HEK293 (cell line): ENCODE results near the gene ITGA11.

Experiments used
- CTCF ChIA-PET: fragments of 350-600 bp; formaldehyde crosslinking; extraction: SDS; loops from one replicate; lab custom pipeline; 2021; ENCODE audit warnings: antibody characterized with exemption; lab: Yijun Ruan, JAX
- POLR2A ChIA-PET: fragments of 300-600 bp; formaldehyde crosslinking; extraction: SDS; loops from one replicate; lab custom pipeline; 2020; ENCODE audit warnings: antibody characterized with exemption, inconsistent platforms; lab: Yijun Ruan, JAX
- H3K27ac ChIP-seq: fragments of 200-500 bp; sonication (Bioruptor generic); 2 replicates; pipeline ENCODE4 v1.5.1; 2014; ENCODE audit warnings: low read depth, low read length, control low read depth, inconsistent platforms; ENCODE audit errors: extremely low read depth
- H3K36me3 ChIP-seq, 2 experiments: fragments of 200-500 bp in 1 of 2; sonication (Bioruptor generic) in 1 of 2; 1 replicate in 1 of 2; 2 replicates in 1 of 2; pipeline ENCODE4 v1.5.1; 2014 to 2017; ENCODE audit warnings: inconsistent platforms in 2 of 2, low read length in 2 of 2; ENCODE audit not compliant: control insufficient read depth in 2 of 2, insufficient read depth in 1 of 2
- H3K4me1 ChIP-seq: fragments of 200-500 bp; sonication (Bioruptor generic); 2 replicates; pipeline ENCODE4 v1.5.1; 2014; ENCODE audit warnings: mild to moderate bottlenecking, low read length, inconsistent platforms; ENCODE audit not compliant: control insufficient read depth, insufficient read depth
- H3K4me3 ChIP-seq: 2 replicates; pipeline ENCODE4 v1.5.1; 2011; ENCODE audit warnings: low read depth, mild to moderate bottlenecking, control low read depth, low read length, moderate library complexity
- H3K9me3 ChIP-seq: fragments of 200-500 bp; sonication (Bioruptor generic); 2 replicates; pipeline ENCODE4 v1.5.1; 2014; ENCODE audit warnings: low read depth, low read length, inconsistent platforms; ENCODE audit not compliant: control insufficient read depth, insufficient read depth
- GFI1B ChIP-seq: fragments of 450-650 bp; formaldehyde crosslinking; IDR thresholded peaks from 2 replicates; pipeline ENCODE4 v1.5.1; 2016; ENCODE audit warnings: missing biosample characterization, missing genetic modification characterization
- HOXD13 ChIP-seq: sonication (generic); formaldehyde crosslinking; IDR thresholded peaks from 2 replicates; pipeline ENCODE4 v1.8.0; 2022; ENCODE audit warnings: missing genetic modification reagents, borderline replicate concordance
- SP3 ChIP-seq: fragments of 450-650 bp; formaldehyde crosslinking; IDR thresholded peaks from 2 replicates; pipeline ENCODE4 v1.5.1; 2016; ENCODE audit warnings: missing biosample characterization, missing genetic modification characterization
- WT1 ChIP-seq: fragments of 450-650 bp; formaldehyde crosslinking; IDR thresholded peaks from 2 replicates; pipeline ENCODE4 v1.5.1; 2016; ENCODE audit warnings: missing biosample characterization, missing genetic modification characterization
- YY2 ChIP-seq: fragments of 450-650 bp; formaldehyde crosslinking; IDR thresholded peaks from 2 replicates; pipeline ENCODE4 v1.5.1; 2016; ENCODE audit warnings: missing biosample characterization, missing genetic modification characterization
- ZBTB48 ChIP-seq: fragments of 450-650 bp; formaldehyde crosslinking; IDR thresholded peaks from 2 replicates; pipeline ENCODE4 v1.5.1; 2016; ENCODE audit warnings: missing biosample characterization, missing genetic modification characterization
- ZFP69B ChIP-seq: fragments of 450-650 bp; formaldehyde crosslinking; IDR thresholded peaks from 2 replicates; pipeline ENCODE4 v1.5.1; 2016; ENCODE audit warnings: missing biosample characterization, missing genetic modification characterization
- ZIC2 ChIP-seq: fragments of 450-650 bp; formaldehyde crosslinking; IDR thresholded peaks from 2 replicates; pipeline ENCODE4 v1.5.1; 2016; ENCODE audit warnings: missing biosample characterization, missing genetic modification characterization
- ZNF214 ChIP-seq: fragments of 450-650 bp; formaldehyde crosslinking; IDR thresholded peaks from 2 replicates; pipeline ENCODE4 v1.5.1; 2017; ENCODE audit warnings: missing biosample characterization, mild to moderate bottlenecking, missing genetic modification characterization, borderline replicate concordance
- ZNF391 ChIP-seq: fragments of 450-650 bp; formaldehyde crosslinking; IDR thresholded peaks from 2 replicates; pipeline ENCODE4 v1.5.1; 2016; ENCODE audit warnings: low read depth, missing biosample characterization, missing genetic modification characterization, borderline replicate concordance
- ZNF426 ChIP-seq: fragments of 450-650 bp; formaldehyde crosslinking; IDR thresholded peaks from 2 replicates; pipeline ENCODE4 v1.5.1; 2017; ENCODE audit warnings: missing biosample characterization, missing genetic modification characterization, mild to moderate bottlenecking, inconsistent platforms, moderate library complexity
- ZNF501 ChIP-seq: fragments of 450-650 bp; formaldehyde crosslinking; IDR thresholded peaks from 2 replicates; pipeline ENCODE4 v1.5.1; 2016; ENCODE audit warnings: missing biosample characterization, missing genetic modification characterization
- ZNF548 ChIP-seq: fragments of 450-650 bp; formaldehyde crosslinking; IDR thresholded peaks from 2 replicates; pipeline ENCODE4 v1.5.1; 2016; ENCODE audit warnings: missing biosample characterization, missing genetic modification characterization
- ZNF571 ChIP-seq: fragments of 450-650 bp; formaldehyde crosslinking; IDR thresholded peaks from 2 replicates; pipeline ENCODE4 v1.5.0; 2017; ENCODE audit warnings: missing biosample characterization, missing genetic modification characterization
- ZNF585B ChIP-seq: fragments of 450-650 bp; formaldehyde crosslinking; IDR thresholded peaks from 2 replicates; pipeline ENCODE4 v1.5.1; 2016; ENCODE audit warnings: missing biosample characterization, missing genetic modification characterization
- ZNF626 ChIP-seq: fragments of 450-650 bp; sonication (Bioruptor Pico); formaldehyde crosslinking; IDR thresholded peaks from 2 replicates; pipeline ENCODE4 v1.5.1; 2018; ENCODE audit warnings: missing biosample characterization, missing genetic modification characterization, inconsistent platforms
- ZNF670 ChIP-seq: fragments of 450-650 bp; formaldehyde crosslinking; IDR thresholded peaks from 2 replicates; pipeline ENCODE4 v1.5.1; 2016; ENCODE audit warnings: missing biosample characterization, missing genetic modification characterization, low read depth
- ZNF701 ChIP-seq: fragments of 450-650 bp; formaldehyde crosslinking; IDR thresholded peaks from 2 replicates; pipeline ENCODE4 v1.5.1; 2016; ENCODE audit warnings: missing biosample characterization, missing genetic modification characterization
- TF ChIP-seq, protein P1 (sequence below): fragments of 450-650 bp; formaldehyde crosslinking; IDR thresholded peaks from 2 replicates; pipeline ENCODE4 v1.5.1; 2016; ENCODE audit warnings: missing biosample characterization, missing genetic modification characterization
- TF ChIP-seq, protein P2 (sequence below): fragments of 450-650 bp; formaldehyde crosslinking; IDR thresholded peaks from 2 replicates; pipeline ENCODE4 v1.5.1; 2017; ENCODE audit warnings: missing biosample characterization, missing genetic modification characterization
- TF ChIP-seq, protein P3 (sequence below): fragments of 450-650 bp; formaldehyde crosslinking; IDR thresholded peaks from 2 replicates; pipeline ENCODE4 v1.5.1; 2016; ENCODE audit warnings: missing biosample characterization, missing genetic modification characterization
- TF ChIP-seq, protein P4 (sequence below): fragments of 450-650 bp; formaldehyde crosslinking; IDR thresholded peaks from 2 replicates; pipeline ENCODE4 v1.5.1; 2016; ENCODE audit warnings: missing biosample characterization, missing genetic modification characterization
- TF ChIP-seq, protein P5 (sequence below): fragments of 450-650 bp; formaldehyde crosslinking; IDR thresholded peaks from 2 replicates; pipeline ENCODE4 v1.5.1; 2016; ENCODE audit warnings: missing biosample characterization, missing genetic modification characterization
- TF ChIP-seq, protein P6 (sequence below): fragments of 450-650 bp; formaldehyde crosslinking; IDR thresholded peaks from 2 replicates; pipeline ENCODE4 v1.5.1; 2017; ENCODE audit warnings: missing biosample characterization, missing genetic modification characterization
- TF ChIP-seq, protein P7 (sequence below): fragments of 450-650 bp; formaldehyde crosslinking; IDR thresholded peaks from 2 replicates; pipeline ENCODE4 v1.5.1; 2016; ENCODE audit warnings: missing biosample characterization, missing genetic modification characterization
- TF ChIP-seq, protein P8 (sequence below): fragments of 450-650 bp; formaldehyde crosslinking; IDR thresholded peaks from 2 replicates; pipeline ENCODE4 v1.5.1; 2016; ENCODE audit warnings: missing biosample characterization, missing genetic modification characterization

The ITGA11 gene

DNA sequence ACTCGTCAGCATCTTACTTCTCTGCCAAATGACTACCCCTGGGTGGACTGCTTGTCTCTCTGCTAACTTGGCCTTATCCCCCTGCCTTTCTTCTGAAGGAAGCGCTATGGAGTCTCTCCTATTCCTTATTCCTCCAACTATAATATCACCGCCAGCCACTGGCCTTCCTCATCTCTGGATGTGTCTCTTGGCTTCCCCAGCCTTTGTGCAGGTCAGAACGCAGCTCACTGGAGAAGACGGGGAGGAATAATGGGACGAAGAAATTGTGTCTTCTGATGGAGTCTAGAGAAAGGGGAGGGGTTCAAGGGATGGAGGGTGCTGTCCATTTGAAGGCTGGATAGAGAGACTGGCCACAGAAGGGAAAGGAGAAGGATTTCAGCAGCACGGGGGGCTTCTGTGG is 16.9 kb downstream of the ITGA11 start:
- CTCF ChIA-PET = interaction anchor here (0.7 kb wide), 1 partner anchor 135 kb away, joined by 5 read pairs; no protein-coding TSS in a partner anchor
- POLR2A ChIA-PET = no interaction called here

DNA sequence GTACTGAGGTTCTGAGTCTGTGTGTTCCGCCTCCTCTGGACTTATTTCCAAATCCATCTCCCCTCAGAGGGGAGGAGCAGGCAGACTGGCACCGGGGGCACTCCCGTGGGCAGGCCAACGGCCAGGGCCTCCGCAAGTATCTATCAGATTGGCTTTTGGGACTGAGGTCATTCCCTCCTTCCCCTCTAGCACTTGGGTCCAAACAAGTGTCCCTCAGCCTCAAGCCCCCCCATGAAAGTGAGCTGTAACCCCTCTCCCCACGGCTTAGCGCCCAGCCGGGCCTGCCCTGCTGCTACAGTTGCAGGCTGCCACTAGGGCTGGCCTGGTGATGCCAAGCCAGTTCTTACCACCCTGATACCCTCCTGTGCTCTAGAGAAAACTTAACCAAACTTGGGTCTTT is 17.4 kb downstream of the ITGA11 start:
- H3K27ac ChIP-seq = no peak overlapping the region
- H3K4me3 ChIP-seq = no peak overlapping the region
- no peaks in the 10 kb centered on the region for H3K9me3 ChIP-seq
- POLR2A ChIA-PET = no interaction called here
- CTCF ChIA-PET = interaction anchor here (0.7 kb wide), 1 partner anchor 135 kb away, joined by 5 read pairs; no protein-coding TSS in a partner anchor
- peaks cover 5% of the 10 kb centered on the region; the same call in 1 of the 2 replicates for H3K4me1 ChIP-seq
- H3K36me3 ChIP-seq = no peaks in the 10 kb centered on the region
- no peak for TF ChIP-seq ZFP69B (tag by site-specific recombination)
- TF ChIP-seq ZNF214 = no peak
- no peak for TF ChIP-seq SP3 (tag by site-specific recombination)
- no peak for TF ChIP-seq WT1
- TF ChIP-seq, protein P1, sequence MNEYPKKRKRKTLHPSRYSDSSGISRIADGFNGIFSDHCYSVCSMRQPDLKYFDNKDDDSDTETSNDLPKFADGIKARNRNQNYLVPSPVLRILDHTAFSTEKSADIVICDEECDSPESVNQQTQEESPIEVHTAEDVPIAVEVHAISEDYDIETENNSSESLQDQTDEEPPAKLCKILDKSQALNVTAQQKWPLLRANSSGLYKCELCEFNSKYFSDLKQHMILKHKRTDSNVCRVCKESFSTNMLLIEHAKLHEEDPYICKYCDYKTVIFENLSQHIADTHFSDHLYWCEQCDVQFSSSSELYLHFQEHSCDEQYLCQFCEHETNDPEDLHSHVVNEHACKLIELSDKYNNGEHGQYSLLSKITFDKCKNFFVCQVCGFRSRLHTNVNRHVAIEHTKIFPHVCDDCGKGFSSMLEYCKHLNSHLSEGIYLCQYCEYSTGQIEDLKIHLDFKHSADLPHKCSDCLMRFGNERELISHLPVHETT = no peak
- TF ChIP-seq, protein P2, sequence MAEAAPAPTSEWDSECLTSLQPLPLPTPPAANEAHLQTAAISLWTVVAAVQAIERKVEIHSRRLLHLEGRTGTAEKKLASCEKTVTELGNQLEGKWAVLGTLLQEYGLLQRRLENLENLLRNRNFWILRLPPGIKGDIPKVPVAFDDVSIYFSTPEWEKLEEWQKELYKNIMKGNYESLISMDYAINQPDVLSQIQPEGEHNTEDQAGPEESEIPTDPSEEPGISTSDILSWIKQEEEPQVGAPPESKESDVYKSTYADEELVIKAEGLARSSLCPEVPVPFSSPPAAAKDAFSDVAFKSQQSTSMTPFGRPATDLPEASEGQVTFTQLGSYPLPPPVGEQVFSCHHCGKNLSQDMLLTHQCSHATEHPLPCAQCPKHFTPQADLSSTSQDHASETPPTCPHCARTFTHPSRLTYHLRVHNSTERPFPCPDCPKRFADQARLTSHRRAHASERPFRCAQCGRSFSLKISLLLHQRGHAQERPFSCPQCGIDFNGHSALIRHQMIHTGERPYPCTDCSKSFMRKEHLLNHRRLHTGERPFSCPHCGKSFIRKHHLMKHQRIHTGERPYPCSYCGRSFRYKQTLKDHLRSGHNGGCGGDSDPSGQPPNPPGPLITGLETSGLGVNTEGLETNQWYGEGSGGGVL (tag by site-specific recombination) = no peak
- no peak for TF ChIP-seq ZNF391 (tag by site-specific recombination)
- TF ChIP-seq, protein P3, sequence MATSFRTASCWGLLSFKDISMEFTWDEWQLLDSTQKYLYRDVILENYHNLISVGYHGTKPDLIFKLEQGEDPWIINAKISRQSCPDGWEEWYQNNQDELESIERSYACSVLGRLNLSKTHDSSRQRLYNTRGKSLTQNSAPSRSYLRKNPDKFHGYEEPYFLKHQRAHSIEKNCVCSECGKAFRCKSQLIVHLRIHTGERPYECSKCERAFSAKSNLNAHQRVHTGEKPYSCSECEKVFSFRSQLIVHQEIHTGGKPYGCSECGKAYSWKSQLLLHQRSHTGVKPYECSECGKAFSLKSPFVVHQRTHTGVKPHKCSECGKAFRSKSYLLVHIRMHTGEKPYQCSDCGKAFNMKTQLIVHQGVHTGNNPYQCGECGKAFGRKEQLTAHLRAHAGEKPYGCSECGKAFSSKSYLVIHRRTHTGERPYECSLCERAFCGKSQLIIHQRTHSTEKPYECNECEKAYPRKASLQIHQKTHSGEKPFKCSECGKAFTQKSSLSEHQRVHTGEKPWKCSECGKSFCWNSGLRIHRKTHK (tag by site-specific recombination) = no peak
- TF ChIP-seq YY2 (tag by site-specific recombination) = no peak
- TF ChIP-seq ZNF571 (tag by site-specific recombination) = no peak
- no peak for TF ChIP-seq ZNF426
- no peak for TF ChIP-seq HOXD13 (CRISPR knock-in tag)
- no peak for TF ChIP-seq ZNF626
- TF ChIP-seq, protein P4, sequence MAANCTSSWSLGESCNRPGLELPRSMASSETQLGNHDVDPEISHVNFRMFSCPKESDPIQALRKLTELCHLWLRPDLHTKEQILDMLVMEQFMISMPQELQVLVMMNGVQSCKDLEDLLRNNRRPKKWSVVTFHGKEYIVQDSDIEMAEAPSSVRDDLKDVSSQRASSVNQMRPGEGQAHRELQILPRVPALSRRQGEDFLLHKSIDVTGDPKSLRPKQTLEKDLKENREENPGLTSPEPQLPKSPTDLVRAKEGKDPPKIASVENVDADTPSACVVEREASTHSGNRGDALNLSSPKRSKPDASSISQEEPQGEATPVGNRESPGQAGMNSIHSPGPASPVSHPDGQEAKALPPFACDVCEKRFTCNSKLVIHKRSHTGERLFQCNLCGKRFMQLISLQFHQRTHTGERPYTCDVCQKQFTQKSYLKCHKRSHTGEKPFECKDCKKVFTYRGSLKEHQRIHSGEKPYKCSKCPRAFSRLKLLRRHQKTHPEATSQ (tag by site-specific recombination) = no peak

More for the DNA sequence above, 16.9 kb downstream of the ITGA11 start:
- H3K4me3 ChIP-seq = no peak overlapping the region
- no peak overlapping the region for H3K27ac ChIP-seq
- no peaks in the 10 kb centered on the region for H3K36me3 ChIP-seq
- no peaks in the 10 kb centered on the region for H3K9me3 ChIP-seq
- H3K4me1 ChIP-seq = peaks cover 5% of the 10 kb centered on the region; the same call in 1 of the 2 replicates
- no peak for TF ChIP-seq ZNF501 (tag by site-specific recombination)
- TF ChIP-seq ZNF670 = no peak
- TF ChIP-seq, protein P5, sequence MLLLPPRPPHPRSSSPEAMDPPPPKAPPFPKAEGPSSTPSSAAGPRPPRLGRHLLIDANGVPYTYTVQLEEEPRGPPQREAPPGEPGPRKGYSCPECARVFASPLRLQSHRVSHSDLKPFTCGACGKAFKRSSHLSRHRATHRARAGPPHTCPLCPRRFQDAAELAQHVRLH = no peak
- no peak for TF ChIP-seq ZNF391 (tag by site-specific recombination)
- TF ChIP-seq, protein P6, sequence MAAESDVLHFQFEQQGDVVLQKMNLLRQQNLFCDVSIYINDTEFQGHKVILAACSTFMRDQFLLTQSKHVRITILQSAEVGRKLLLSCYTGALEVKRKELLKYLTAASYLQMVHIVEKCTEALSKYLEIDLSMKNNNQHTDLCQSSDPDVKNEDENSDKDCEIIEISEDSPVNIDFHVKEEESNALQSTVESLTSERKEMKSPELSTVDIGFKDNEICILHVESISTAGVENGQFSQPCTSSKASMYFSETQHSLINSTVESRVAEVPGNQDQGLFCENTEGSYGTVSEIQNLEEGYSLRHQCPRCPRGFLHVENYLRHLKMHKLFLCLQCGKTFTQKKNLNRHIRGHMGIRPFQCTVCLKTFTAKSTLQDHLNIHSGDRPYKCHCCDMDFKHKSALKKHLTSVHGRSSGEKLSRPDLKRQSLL (tag by site-specific recombination) = no peak
- TF ChIP-seq ZNF548 = no peak
- TF ChIP-seq GFI1B (tag by site-specific recombination) = no peak
- TF ChIP-seq ZBTB48 = no peak
- no peak for TF ChIP-seq ZIC2
- no peak for TF ChIP-seq ZNF585B
- TF ChIP-seq, protein P7, sequence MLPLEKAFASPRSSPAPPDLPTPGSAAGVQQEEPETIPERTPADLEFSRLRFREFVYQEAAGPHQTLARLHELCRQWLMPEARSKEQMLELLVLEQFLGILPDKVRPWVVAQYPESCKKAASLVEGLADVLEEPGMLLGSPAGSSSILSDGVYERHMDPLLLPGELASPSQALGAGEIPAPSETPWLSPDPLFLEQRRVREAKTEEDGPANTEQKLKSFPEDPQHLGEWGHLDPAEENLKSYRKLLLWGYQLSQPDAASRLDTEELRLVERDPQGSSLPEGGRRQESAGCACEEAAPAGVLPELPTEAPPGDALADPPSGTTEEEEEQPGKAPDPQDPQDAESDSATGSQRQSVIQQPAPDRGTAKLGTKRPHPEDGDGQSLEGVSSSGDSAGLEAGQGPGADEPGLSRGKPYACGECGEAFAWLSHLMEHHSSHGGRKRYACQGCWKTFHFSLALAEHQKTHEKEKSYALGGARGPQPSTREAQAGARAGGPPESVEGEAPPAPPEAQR (tag by site-specific recombination) = no peak
- no peak for TF ChIP-seq ZNF626
- TF ChIP-seq ZNF701 (tag by site-specific recombination) = no peak
- TF ChIP-seq, protein P8, sequence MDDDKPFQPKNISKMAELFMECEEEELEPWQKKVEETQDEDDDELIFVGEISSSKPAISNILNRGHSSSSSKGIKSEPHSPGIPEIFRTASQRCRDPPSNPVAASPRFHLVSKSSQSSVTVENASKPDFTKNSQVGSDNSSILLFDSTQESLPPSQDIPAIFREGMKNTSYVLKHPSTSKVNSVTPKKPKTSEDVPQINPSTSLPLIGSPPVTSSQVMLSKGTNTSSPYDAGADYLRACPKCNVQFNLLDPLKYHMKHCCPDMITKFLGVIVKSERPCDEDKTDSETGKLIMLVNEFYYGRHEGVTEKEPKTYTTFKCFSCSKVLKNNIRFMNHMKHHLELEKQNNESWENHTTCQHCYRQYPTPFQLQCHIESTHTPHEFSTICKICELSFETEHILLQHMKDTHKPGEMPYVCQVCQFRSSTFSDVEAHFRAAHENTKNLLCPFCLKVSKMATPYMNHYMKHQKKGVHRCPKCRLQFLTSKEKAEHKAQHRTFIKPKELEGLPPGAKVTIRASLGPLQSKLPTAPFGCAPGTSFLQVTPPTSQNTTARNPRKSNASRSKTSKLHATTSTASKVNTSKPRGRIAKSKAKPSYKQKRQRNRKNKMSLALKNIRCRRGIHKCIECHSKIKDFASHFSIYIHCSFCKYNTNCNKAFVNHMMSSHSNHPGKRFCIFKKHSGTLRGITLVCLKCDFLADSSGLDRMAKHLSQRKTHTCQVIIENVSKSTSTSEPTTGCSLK (tag by site-specific recombination) = no peak
